GM12878 (cell line): ENCODE data around the gene TLR9. TPM values are rescaled to one million over a fixed set of nuclear protein-coding genes. Genes with fewer than 3 reads are reported as not detected.

Source experiments
- BRCA1 ChIP-seq: IDR thresholded peaks from 2 replicates; pipeline ENCODE4 v1.6.1; 2011; ENCODE audit warnings: low read depth, low read length, improper control_type of control experiment
- CBX3 ChIP-seq: fragments of 200-600 bp; sonication (generic); IDR thresholded peaks from 2 replicates; pipeline ENCODE4 v1.6.1; 2016; ENCODE audit warnings: low read depth, borderline replicate concordance
- CBX5 ChIP-seq: sonication (generic); IDR thresholded peaks from 2 replicates; pipeline ENCODE4 v1.6.1; 2016; ENCODE audit warnings: low read depth, moderate library complexity, mild to moderate bottlenecking, inconsistent platforms
- CTCF ChIP-seq, 3 experiments: IDR thresholded peaks in 2 of 3; conservative IDR thresholded peaks in 1 of 3; 2 replicates each; pipeline ENCODE4 v1.5.1; 2011; ENCODE audit warnings: low read depth in 3 of 3, low read length in 3 of 3, mild to moderate bottlenecking in 3 of 3, control low read depth in 2 of 3, moderate library complexity in 2 of 3, inconsistent platforms in 1 of 3, mixed read lengths in 1 of 3; ENCODE audit not compliant: control insufficient read depth in 2 of 3, insufficient read depth in 1 of 3; ENCODE audit errors: extremely low read depth in 1 of 3
- DPF2 ChIP-seq: fragments of 450-650 bp; IDR thresholded peaks from 2 replicates; pipeline ENCODE4 v1.6.1; 2017; ENCODE audit warnings: mild to moderate bottlenecking
- IKZF1 ChIP-seq: fragments of 450-650 bp; conservative IDR thresholded peaks from 2 replicates; pipeline ENCODE4 v1.6.1; 2017; ENCODE audit warnings: antibody characterized with exemption, mild to moderate bottlenecking
- MAX ChIP-seq: IDR thresholded peaks from 2 replicates; pipeline ENCODE4 v1.6.1; 2012; ENCODE audit warnings: low read depth, low read length, improper control_type of control experiment
- MTA2 ChIP-seq: fragments of 450-650 bp; IDR thresholded peaks from 2 replicates; pipeline ENCODE4 v1.6.1; 2016; ENCODE audit warnings: low read depth, mild to moderate bottlenecking, moderate library complexity
- NFYB ChIP-seq: IDR thresholded peaks from 2 replicates; pipeline ENCODE4 v1.6.1; 2011; ENCODE audit warnings: low read depth, mild to moderate bottlenecking, low read length, improper control_type of control experiment, moderate library complexity; ENCODE audit not compliant: insufficient read depth
- PAX5 ChIP-seq: IDR thresholded peaks from 2 replicates; pipeline ENCODE4 v1.6.1; 2011; ENCODE audit warnings: low read depth, low read length, borderline replicate concordance
- RAD21 ChIP-seq: IDR thresholded peaks from 2 replicates; pipeline ENCODE4 v1.6.1; 2011; ENCODE audit warnings: mild to moderate bottlenecking, low read depth, low read length, moderate library complexity; ENCODE audit not compliant: insufficient read depth
- RELB ChIP-seq: fragments of 450-650 bp; IDR thresholded peaks from 2 replicates; pipeline ENCODE4 v1.6.1; 2017; ENCODE audit warnings: low read depth, mild to moderate bottlenecking, moderate library complexity
- RFX5 ChIP-seq: IDR thresholded peaks from 2 replicates; pipeline ENCODE4 v1.6.1; 2011; ENCODE audit warnings: low read depth, low read length, improper control_type of control experiment
- SMARCA5 ChIP-seq: fragments of 450-650 bp; IDR thresholded peaks from 2 replicates; pipeline ENCODE4 v1.6.1; 2017; ENCODE audit warnings: mild to moderate bottlenecking
- SUPT20H ChIP-seq: IDR thresholded peaks from 2 replicates; pipeline ENCODE4 v1.6.1; 2011; ENCODE audit warnings: low read depth, mild to moderate bottlenecking, low read length, moderate library complexity, borderline replicate concordance; ENCODE audit not compliant: control insufficient read depth
- TARDBP ChIP-seq: IDR thresholded peaks from 2 replicates; pipeline ENCODE4 v1.6.1; 2016; ENCODE audit warnings: borderline replicate concordance
- WRNIP1 ChIP-seq: IDR thresholded peaks from 2 replicates; pipeline ENCODE4 v1.6.1; 2011; ENCODE audit warnings: low read depth, low read length, improper control_type of control experiment, borderline replicate concordance
- ZBTB11 ChIP-seq: fragments of 450-650 bp; formaldehyde crosslinking; IDR thresholded peaks from 2 replicates; pipeline ENCODE4 v1.5.0; 2022; ENCODE audit warnings: mild to moderate bottlenecking, missing genetic modification characterization
- ZBTB33 ChIP-seq: fragments of 450-650 bp; IDR thresholded peaks from 2 replicates; pipeline ENCODE4 v1.6.1; 2017; ENCODE audit warnings: mild to moderate bottlenecking
- ZNF217 ChIP-seq: fragments of 450-650 bp; IDR thresholded peaks from 2 replicates; pipeline ENCODE4 v1.6.1; 2017; ENCODE audit warnings: antibody characterized with exemption, mild to moderate bottlenecking
- polyA plus RNA-seq, 11 experiments: library from polyadenylated mRNA; depleted of rRNA in 4 of 11; unstranded in 6 of 11; stranded (reverse) in 5 of 11; fragments of >200 nt; fragmentation: Nextera tagmentation in 4 of 11; fragmentation: Illumina TruSeq in 1 of 11; extraction: Ambion mirVana in 4 of 11; extraction: Trizol in 1 of 11; gene quantifications; 1 replicate in 1 of 11; 2 replicates in 10 of 11; pipeline versions ENCODE4 v1.2.1 to v1.2.3, GENCODE V29; 2011 to 2016; ENCODE audit warnings: inconsistent platforms in 2 of 11, missing spikeins in 2 of 11, low read depth in 1 of 11
- total RNA-seq, 4 experiments: library from RNA; depleted of rRNA in 3 of 4; stranded (reverse); fragments of >200 nt in 3 of 4; fragmentation: Illumina TruSeq in 1 of 4; extraction: Trizol in 1 of 4; gene quantifications; 2 replicates each; pipeline versions ENCODE4 v1.2.1 to v1.2.3, GENCODE V29; 2013 to 2021

TLR9 gene
- total and polyA plus RNA-seq, 10 of the 15 experiments (the other 5 are each of a cell fraction or from before 2014, with no cell fraction given): 0.10 to 4.8 (median 0.53) TPM; not detected in 1

GRCh38 chr3:52245322-52246263 lies 20.1 kb upstream of the TLR9 start, which contains the start of gene PPM1M (continued):
- no peak; the same call in 1 of the 2 replicates for TF ChIP-seq RELB
- TF ChIP-seq TARDBP: no peak
- no peak for TF ChIP-seq RAD21
- no peak for TF ChIP-seq ZBTB33
- TF ChIP-seq BRCA1: no peak
- TF ChIP-seq CBX5: no peak
- peak; percentile 58 for TF ChIP-seq DPF2
- no peak for TF ChIP-seq RFX5
- TF ChIP-seq ZNF217: peak; percentile 58; the same call in 1 of the 2 replicates
- TF ChIP-seq WRNIP1: no peak
- TF ChIP-seq MAX: peak; percentile 51; the same call in 1 of the 2 replicates
- TF ChIP-seq MTA2: no peak
- TF ChIP-seq SMARCA5: peak; percentile 42; the same call in 1 of the 2 replicates
- TF ChIP-seq CBX3: no peak
- TF ChIP-seq PAX5: no peak
- no peak for TF ChIP-seq CTCF (IDR thresholded peaks at IDR 0.05 in 2 of 3, conservative IDR thresholded peaks at IDR 0.05 in 1 of 3; ENCODE audit: control insufficient read depth in 2 of 3, extremely low read depth in 1 of 3, insufficient read depth in 1 of 3, low read depth in 3 of 3, low read length in 3 of 3)
- TF ChIP-seq ZBTB11: no peak
- no peak for TF ChIP-seq NFYB
- TF ChIP-seq IKZF1: peak; percentile 80
- TF ChIP-seq SUPT20H: no peak
